ENCODE measurements around the gene PPME1.
"Not testable (repeated sequence)": the region's sequence is repeated elsewhere in the genome, so short reads cannot be mapped to it uniquely, and the experiment has no call there.

The PPME1 gene

GRCh38 chr11:74139151-74139918 is 31.8 kb upstream of the PPME1 start:
- Histone ChIP-seq H2AFZ (ENCODE audit: low read length) (no peak overlapping the region), H3K9ac (ENCODE audit: low read length) (no peak overlapping the region), H4K20me1 (ENCODE audit: insufficient read depth, low read length) (no peaks in the 10 kb centered on the region), H3K27me3 (ENCODE audit: insufficient read depth, low read length) (no peaks in the 10 kb centered on the region), H3K4me2 (ENCODE audit: low read length) (no peak overlapping the region), H3K4me1 (ENCODE audit: insufficient read depth, low read length, severe bottlenecking) (no peaks in the 10 kb centered on the region), H3K79me2 (ENCODE audit: insufficient read depth, low read length) (no peaks in the 10 kb centered on the region), H3K4me3 (ENCODE audit: low read depth, low read length, poor library complexity, severe bottlenecking) (no peak overlapping the region), H3K27ac (ENCODE audit: low read depth, low read length, poor library complexity, severe bottlenecking) (no peak overlapping the region), H3K9me3 (ENCODE audit: low read length) (no peaks in the 10 kb centered on the region), H3K36me3 (ENCODE audit: insufficient read depth, low read length) (peaks cover 40% of the 10 kb centered on the region), H3F3A (ENCODE audit: insufficient read depth, low read length) (no peaks in the 10 kb centered on the region), H3K9me2 (ENCODE audit: low read depth, low read length) (no peaks in the 10 kb centered on the region)
- TF ChIP-seq CTCF (IDR thresholded peaks at IDR 0.05; ENCODE audit: low read length) (no peak), EZH2 (IDR thresholded peaks at IDR 0.05; ENCODE audit: borderline replicate concordance, low read length) (no peak)

GRCh38 chr11:74139919-74140431 is 31.1 kb upstream of the PPME1 start:
- H3K4me3 ChIP-seq (ENCODE audit: low read depth, low read length, poor library complexity, severe bottlenecking); H3K9me3 ChIP-seq (ENCODE audit: low read length); H3K4me2 ChIP-seq (ENCODE audit: low read length); H3K27me3 ChIP-seq (ENCODE audit: insufficient read depth, low read length); H3K9ac ChIP-seq (ENCODE audit: low read length); H2AFZ ChIP-seq (ENCODE audit: low read length); H3F3A ChIP-seq (ENCODE audit: insufficient read depth, low read length); H4K20me1 ChIP-seq (ENCODE audit: insufficient read depth, low read length); H3K79me2 ChIP-seq (ENCODE audit: insufficient read depth, low read length); H3K9me2 ChIP-seq (ENCODE audit: low read depth, low read length); H3K27ac ChIP-seq (ENCODE audit: low read depth, low read length, poor library complexity, severe bottlenecking); H3K4me1 ChIP-seq (ENCODE audit: insufficient read depth, low read length, severe bottlenecking): not testable (repeated sequence)
- peaks cover 38% of the 10 kb centered on the region for H3K36me3 ChIP-seq (ENCODE audit: insufficient read depth, low read length)

- H3K36me3 ChIP-seq (ENCODE audit: insufficient read depth, low read length) = peaks cover 33% of the 10 kb centered on the region
- H3K9ac ChIP-seq (ENCODE audit: low read length) = no peak overlapping the region
- no peaks in the 10 kb centered on the region for H3K9me3 ChIP-seq (ENCODE audit: low read length)
- H3F3A ChIP-seq (ENCODE audit: insufficient read depth, low read length) = no peaks in the 10 kb centered on the region
- TF ChIP-seq EZH2 (IDR thresholded peaks at IDR 0.05; ENCODE audit: borderline replicate concordance, low read length) (no peak), CTCF (IDR thresholded peaks at IDR 0.05; ENCODE audit: low read length) (no peak)
- H3K4me3 ChIP-seq (ENCODE audit: low read depth, low read length, poor library complexity, severe bottlenecking) = no peak overlapping the region
- no peak overlapping the region for H2AFZ ChIP-seq (ENCODE audit: low read length)
- no peaks in the 10 kb centered on the region for H3K79me2 ChIP-seq (ENCODE audit: insufficient read depth, low read length)
- no peaks in the 10 kb centered on the region for H3K4me1 ChIP-seq (ENCODE audit: insufficient read depth, low read length, severe bottlenecking)
- no peaks in the 10 kb centered on the region for H4K20me1 ChIP-seq (ENCODE audit: insufficient read depth, low read length)
- no peak overlapping the region for H3K27ac ChIP-seq (ENCODE audit: low read depth, low read length, poor library complexity, severe bottlenecking)
- no peaks in the 10 kb centered on the region for H3K9me2 ChIP-seq (ENCODE audit: low read depth, low read length)
- no peak overlapping the region for H3K4me2 ChIP-seq (ENCODE audit: low read length)
- no peaks in the 10 kb centered on the region for H3K27me3 ChIP-seq (ENCODE audit: insufficient read depth, low read length)
These were observed 29.8 kb upstream of the PPME1 start for GRCh38 chr11:74141241-74141695.

GRCh38 chr11:74141908-74142307 is 29.2 kb upstream of the PPME1 start:
- Histone ChIP-seq H3K9ac (ENCODE audit: low read length) (no peak overlapping the region), H3K9me2 (ENCODE audit: low read depth, low read length) (no peaks in the 10 kb centered on the region), H3K27ac (ENCODE audit: low read depth, low read length, poor library complexity, severe bottlenecking) (no peak overlapping the region), H3K79me2 (ENCODE audit: insufficient read depth, low read length) (no peaks in the 10 kb centered on the region), H3K4me3 (ENCODE audit: low read depth, low read length, poor library complexity, severe bottlenecking) (no peak overlapping the region), H4K20me1 (ENCODE audit: insufficient read depth, low read length) (no peaks in the 10 kb centered on the region), H3K36me3 (ENCODE audit: insufficient read depth, low read length) (peaks cover 28% of the 10 kb centered on the region), H2AFZ (ENCODE audit: low read length) (no peak overlapping the region), H3K4me1 (ENCODE audit: insufficient read depth, low read length, severe bottlenecking) (no peaks in the 10 kb centered on the region), H3K4me2 (ENCODE audit: low read length) (no peak overlapping the region), H3K9me3 (ENCODE audit: low read length) (no peaks in the 10 kb centered on the region), H3F3A (ENCODE audit: insufficient read depth, low read length) (no peaks in the 10 kb centered on the region), H3K27me3 (ENCODE audit: insufficient read depth, low read length) (no peaks in the 10 kb centered on the region)
- TF ChIP-seq EZH2 (IDR thresholded peaks at IDR 0.05; ENCODE audit: borderline replicate concordance, low read length) = no peak
- TF ChIP-seq CTCF (IDR thresholded peaks at IDR 0.05; ENCODE audit: low read length) = no peak
